ENCODE data around the gene CAMK1. TPM values are rescaled to one million over a fixed set of nuclear protein-coding genes. Genes with fewer than 3 reads are reported as not detected.

CAMK1 gene
- total RNA-seq, 4 donors from 2014 or later, result 2.9 to 19.6 (median 7.6) TPM

DNA sequence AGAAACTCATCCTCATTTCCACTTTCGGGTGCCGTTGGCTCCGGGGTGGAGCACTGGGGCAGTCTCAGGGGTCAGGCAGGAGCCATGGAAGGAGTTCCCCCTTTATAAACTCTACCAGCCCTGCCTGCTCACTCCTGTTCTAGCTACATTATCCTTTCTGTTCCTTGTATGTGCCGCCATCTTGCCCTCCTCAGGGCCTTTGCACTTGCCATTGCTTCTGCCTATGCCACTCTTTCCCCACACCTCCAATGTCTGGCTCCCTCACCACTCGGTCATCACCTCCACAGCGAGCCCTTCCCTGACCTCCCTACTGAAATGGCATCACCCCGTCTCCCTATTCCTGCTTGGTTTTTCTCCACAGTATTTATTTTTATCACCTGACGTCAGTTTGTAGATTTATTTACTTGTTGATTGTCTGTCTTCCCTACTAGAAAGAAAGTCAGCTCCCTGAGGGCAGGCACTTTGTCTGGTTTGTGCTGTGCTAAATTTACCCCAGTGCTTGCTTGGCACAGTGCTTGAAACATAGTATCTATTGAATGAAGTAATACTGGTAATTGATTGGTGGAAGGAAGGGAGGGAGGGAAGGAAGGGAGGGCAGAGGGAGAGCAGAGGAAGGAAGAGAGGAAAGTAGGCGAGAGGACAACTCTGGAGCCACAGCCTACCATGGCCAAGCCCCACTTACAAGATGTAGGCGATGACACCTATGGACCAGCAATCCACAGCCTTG lies 8.8 kb downstream of the CAMK1 start:
- no peak for DNase-seq

DNA sequence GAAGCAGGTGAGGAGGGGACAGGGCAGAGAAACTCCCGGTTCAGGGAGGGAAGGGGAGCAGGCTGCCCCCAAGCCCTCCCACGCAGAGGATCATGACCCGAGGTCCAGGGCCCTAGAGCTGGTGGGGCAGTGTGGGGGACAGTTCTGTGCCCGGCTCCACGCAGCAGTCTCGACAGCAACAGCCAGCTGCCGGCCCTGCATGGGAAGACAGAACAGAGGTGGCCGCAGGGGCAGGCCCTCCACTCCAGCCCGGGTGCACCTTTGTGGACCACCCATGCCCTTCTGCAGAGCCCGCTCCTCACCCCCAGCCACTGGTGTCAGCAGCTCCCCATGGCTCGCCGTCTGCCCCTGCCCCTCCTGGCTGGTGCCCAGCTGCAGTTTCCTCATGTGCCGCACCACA lies 12.3 kb downstream of the CAMK1 start:
- WGBS, 2 donors, result 90 to 92% methylated on average over 9 to 12 of the region's 13 CpGs
- intact Hi-C loops (cut with DNase I), result no loop called here
- Histone ChIP-seq H3K9me3 (no peaks in the 10 kb centered on the region), H3K36me3 (peaks cover 16 to 94% (median 20%) of the 10 kb centered on the region in 3 donors), H3K27me3 (no peaks in the 10 kb centered on the region), H3K4me3 (no peak overlapping the region), H3K4me1 (peaks cover 0 to 26% (median 6%) of the 10 kb centered on the region in 3 donors), H3K27ac (no peak overlapping the region)
- no peak for DNase-seq
- TF ChIP-seq POLR2A (IDR thresholded peaks at IDR 0.05), result no peak
- TF ChIP-seq, protein P1, sequence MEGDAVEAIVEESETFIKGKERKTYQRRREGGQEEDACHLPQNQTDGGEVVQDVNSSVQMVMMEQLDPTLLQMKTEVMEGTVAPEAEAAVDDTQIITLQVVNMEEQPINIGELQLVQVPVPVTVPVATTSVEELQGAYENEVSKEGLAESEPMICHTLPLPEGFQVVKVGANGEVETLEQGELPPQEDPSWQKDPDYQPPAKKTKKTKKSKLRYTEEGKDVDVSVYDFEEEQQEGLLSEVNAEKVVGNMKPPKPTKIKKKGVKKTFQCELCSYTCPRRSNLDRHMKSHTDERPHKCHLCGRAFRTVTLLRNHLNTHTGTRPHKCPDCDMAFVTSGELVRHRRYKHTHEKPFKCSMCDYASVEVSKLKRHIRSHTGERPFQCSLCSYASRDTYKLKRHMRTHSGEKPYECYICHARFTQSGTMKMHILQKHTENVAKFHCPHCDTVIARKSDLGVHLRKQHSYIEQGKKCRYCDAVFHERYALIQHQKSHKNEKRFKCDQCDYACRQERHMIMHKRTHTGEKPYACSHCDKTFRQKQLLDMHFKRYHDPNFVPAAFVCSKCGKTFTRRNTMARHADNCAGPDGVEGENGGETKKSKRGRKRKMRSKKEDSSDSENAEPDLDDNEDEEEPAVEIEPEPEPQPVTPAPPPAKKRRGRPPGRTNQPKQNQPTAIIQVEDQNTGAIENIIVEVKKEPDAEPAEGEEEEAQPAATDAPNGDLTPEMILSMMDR (IDR thresholded peaks at IDR 0.05), result no peak

More for the DNA sequence above, 8.8 kb downstream of the CAMK1 start:
- H3K36me3 ChIP-seq, result peaks cover 16 to 79% (median 24%) of the 10 kb centered on the region in 3 donors
- 95 to 98% methylated on average over 10 of the region's 10 CpGs for WGBS, 2 donors
- TF ChIP-seq POLR2A (IDR thresholded peaks at IDR 0.05), result no peak
- TF ChIP-seq, protein P1 (IDR thresholded peaks at IDR 0.05), result no peak
- no peak overlapping the region for H3K4me3 ChIP-seq
- intact Hi-C loops (cut with DNase I), result no loop called here
- H3K4me1 ChIP-seq, result peaks cover 0 to 7% (median 0%) of the 10 kb centered on the region in 3 donors
- H3K9me3 ChIP-seq, result no peaks in the 10 kb centered on the region
- no peaks in the 10 kb centered on the region for H3K27me3 ChIP-seq
- no peak overlapping the region for H3K27ac ChIP-seq

DNA sequence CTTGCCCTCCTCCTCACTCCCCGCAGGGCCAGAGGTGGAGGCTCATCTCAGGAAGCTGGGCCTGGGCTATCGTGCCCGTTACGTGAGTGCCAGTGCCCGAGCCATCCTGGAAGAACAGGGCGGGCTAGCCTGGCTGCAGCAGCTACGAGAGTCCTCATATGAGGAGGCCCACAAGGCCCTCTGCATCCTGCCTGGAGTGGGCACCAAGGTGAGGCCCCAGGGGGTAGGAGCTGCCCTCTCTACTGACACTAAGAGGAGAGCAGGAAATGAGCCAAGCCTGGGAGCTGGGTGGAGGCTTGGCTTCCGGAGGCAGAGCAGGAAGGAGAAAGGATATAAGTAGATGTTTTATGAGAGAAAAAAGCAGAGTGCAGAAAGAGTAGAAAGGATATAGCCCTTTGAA lies 15.1 kb downstream of the CAMK1 start:
- Histone ChIP-seq H3K27me3 (no peaks in the 10 kb centered on the region), H3K36me3 (peaks cover 16 to 81% (median 20%) of the 10 kb centered on the region in 3 donors), H3K27ac (peak overlapping the region in 3 of 4 donors; percentile 42 to 57 (median 51)), H3K9me3 (no peaks in the 10 kb centered on the region), H3K4me1 (peaks cover 9 to 40% (median 22%) of the 10 kb centered on the region in 3 donors), H3K4me3 (no peak overlapping the region)
- 22 to 71% methylated on average over 1 to 6 of the region's 8 CpGs for WGBS, 2 donors
- no peak for TF ChIP-seq POLR2A (IDR thresholded peaks at IDR 0.05)
- TF ChIP-seq, protein P1 (IDR thresholded peaks at IDR 0.05), result no peak
- no peak for DNase-seq
- intact Hi-C loops (cut with DNase I), result no loop called here

DNA sequence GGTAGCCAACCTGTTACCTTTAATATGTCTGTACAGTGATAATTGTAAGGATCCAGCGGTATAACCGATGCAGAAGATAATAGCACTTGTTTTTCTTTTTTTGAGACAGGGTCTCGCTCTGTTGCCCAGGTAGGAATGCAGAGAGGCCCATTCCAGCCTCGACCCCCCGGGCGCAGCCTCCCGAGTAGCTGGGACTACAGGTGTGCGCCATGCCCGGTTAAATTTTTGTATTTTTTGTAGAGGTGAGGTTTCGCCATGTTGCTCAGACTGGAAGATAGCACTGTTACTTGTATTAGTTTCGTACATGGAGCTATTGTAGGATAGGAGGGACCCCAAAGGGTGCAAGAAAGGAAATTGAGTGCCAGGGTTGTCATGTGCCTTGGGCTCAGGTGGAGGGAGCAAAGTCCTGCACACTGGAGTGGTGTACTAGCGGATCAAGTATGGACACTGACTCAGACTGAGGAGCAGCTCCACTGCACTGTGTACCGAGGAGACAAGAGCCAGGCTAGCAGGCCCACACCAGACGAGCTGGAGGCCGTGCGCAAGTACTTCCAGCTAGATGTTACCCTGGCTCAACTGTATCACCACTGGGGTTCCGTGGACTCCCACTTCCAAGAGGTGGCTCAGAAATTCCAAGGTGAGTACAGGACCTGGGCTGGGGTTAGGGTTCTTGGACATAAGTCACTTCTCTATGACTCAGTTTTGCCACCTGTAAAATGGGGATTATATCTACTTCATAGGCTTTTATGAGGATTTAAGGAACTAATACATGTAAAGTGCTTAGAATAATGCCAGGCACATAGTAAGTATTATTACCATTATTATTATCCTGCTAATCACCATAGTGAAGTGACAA lies 19.0 kb downstream of the CAMK1 start:
- Histone ChIP-seq H3K27me3 (no peaks in the 10 kb centered on the region), H3K4me3 (peak overlapping the region; percentile 49 to 87 (median 72)), H3K4me1 (peaks cover 12 to 52% (median 29%) of the 10 kb centered on the region in 3 donors), H3K27ac (peak overlapping the region; percentile 82 to 98 (median 96)), H3K9me3 (no peaks in the 10 kb centered on the region), H3K36me3 (peaks cover 5 to 73% (median 18%) of the 10 kb centered on the region in 3 donors)
- TF ChIP-seq, protein P1 (IDR thresholded peaks at IDR 0.05), result no peak
- no peak for TF ChIP-seq POLR2A (IDR thresholded peaks at IDR 0.05)
- 26 to 27% methylated on average over 14 of the region's 17 CpGs for WGBS, 2 donors
- intact Hi-C loops (cut with DNase I), result no loop called here
- DNase-seq, result no peak

Measured in esophagus squamous epithelium (tissue), 5 donors.